Gastroesophageal sphincter (tissue), 4 donors: ENCODE measurements around the gene DCTN2. TPM values are rescaled to one million over a fixed set of nuclear protein-coding genes. Genes with fewer than 3 reads are reported as not detected.

ENCODE experiments used
- ATAC-seq: fragments of 150-250 bp; one replicate; pipeline ENCODE4 v1.9.1; 2016; ENCODE audit warnings: mild to moderate bottlenecking, moderate library complexity
- H3K27ac ChIP-seq, 4 donors: fragments of 200-600 bp; sonication (generic) in 3 of 4; 1 replicate in 3 of 4; 2 replicates in 1 of 4; pipeline ENCODE4 v1.5.1; 2016 to 2019
- H3K27me3 ChIP-seq: fragments of 200-600 bp; sonication (generic); one replicate; pipeline ENCODE4 v1.5.1; 2019
- H3K36me3 ChIP-seq, 2 donors: fragments of 200-600 bp; sonication (generic); one replicate each; pipeline ENCODE4 v1.5.1; 2019; ENCODE audit warnings: control low read depth in 1 of 2
- H3K4me1 ChIP-seq, 3 donors: fragments of 200-600 bp; sonication (generic); 1 replicate in 2 of 3; 2 replicates in 1 of 3; pipeline ENCODE4 v1.5.1; 2016 to 2019; ENCODE audit warnings: control low read depth in 2 of 3
- H3K4me3 ChIP-seq, 2 donors: fragments of 200-600 bp; sonication (generic); one replicate each; pipeline ENCODE4 v1.5.1; 2019; ENCODE audit warnings: mild to moderate bottlenecking in 1 of 2, moderate library complexity in 1 of 2
- H3K9me3 ChIP-seq, 3 donors: fragments of 200-600 bp; sonication (generic); one replicate each; pipeline ENCODE4 v1.5.1; 2017 to 2019; ENCODE audit warnings: control low read depth in 2 of 3
- CTCF ChIP-seq, 4 experiments: fragments of 200-600 bp in 2 of 4; fragments of 450-650 bp in 2 of 4; sonication (generic) in 1 of 4; IDR thresholded peaks; one replicate each; pipeline ENCODE4 v1.5.1; 2017 to 2019; ENCODE audit warnings: antibody characterized with exemption in 4 of 4, mild to moderate bottlenecking in 2 of 4, moderate library complexity in 2 of 4
- EP300 ChIP-seq: sonication (generic); formaldehyde crosslinking; IDR thresholded peaks from one replicate; pipeline ENCODE4 v1.6.1; 2017; ENCODE audit warnings: antibody characterized with exemption, mild to moderate bottlenecking
- POLR2A ChIP-seq, 2 donors: fragments of 450-650 bp; IDR thresholded peaks; one replicate each; pipeline ENCODE4 v1.6.1; 2017; ENCODE audit warnings: antibody characterized with exemption in 2 of 2, mild to moderate bottlenecking in 2 of 2, moderate library complexity in 1 of 2
- POLR2AphosphoS5 ChIP-seq: sonication (generic); formaldehyde crosslinking; IDR thresholded peaks from one replicate; pipeline ENCODE4 v1.6.1; 2017; ENCODE audit warnings: antibody characterized with exemption
- WGBS, 2 donors: methylation state at CpG; one replicate each; pipeline ENCODE4 v1.1.5; 2018; ENCODE audit warnings: low coverage in 1 of 2; 5-methylcytosine and 5-hydroxymethylcytosine counted together
- total RNA-seq, 4 donors: library from RNA; depleted of rRNA; stranded (reverse); fragments of >200 nt; gene quantifications; one replicate each; pipeline ENCODE4 v1.1.0, GENCODE V29; 2016

The DCTN2 gene
- total RNA-seq, 4 donors from 2014 or later = 138 to 204 (median 182) TPM

GRCh38 chr12:57528831-57529555 lies 18.0 kb downstream of the DCTN2 start:
- Histone ChIP-seq H3K4me3 (no peak overlapping the region), H3K36me3 (peaks cover 0 to 100% of the 10 kb centered on the region in 2 donors), H3K9me3 (no peaks in the 10 kb centered on the region), H3K4me1 (peaks cover 0 to 39% (median 14%) of the 10 kb centered on the region in 3 donors), H3K27me3 (no peaks in the 10 kb centered on the region), H3K27ac (peak overlapping the region in 2 of 4 donors; percentile 24 to 37)
- WGBS, 2 donors = 64% methylated on average over 6 of the region's 10 CpGs; no CpG with 5 or more reads in 1 of the 2 donors
- TF ChIP-seq POLR2A (IDR thresholded peaks at IDR 0.05) (no peak), POLR2AphosphoS5 (no peak), CTCF (IDR thresholded peaks at IDR 0.05) (no peak)
- no peak for ATAC-seq

- Histone ChIP-seq H3K4me1 (peaks cover 0 to 47% (median 18%) of the 10 kb centered on the region in 3 donors), H3K36me3 (peaks cover 0 to 93% of the 10 kb centered on the region in 2 donors), H3K27me3 (no peaks in the 10 kb centered on the region), H3K4me3 (no peak overlapping the region), H3K9me3 (no peaks in the 10 kb centered on the region), H3K27ac (no peak overlapping the region)
- TF ChIP-seq POLR2A (IDR thresholded peaks at IDR 0.05) = no peak
- TF ChIP-seq CTCF (IDR thresholded peaks at IDR 0.05) = no peak
- no peak for TF ChIP-seq EP300
- TF ChIP-seq POLR2AphosphoS5 = no peak
- WGBS, 2 donors = no CpG with 5 or more reads among the region's 12 CpGs
- ATAC-seq = no peak
These were observed 18.8 kb downstream of the DCTN2 start for GRCh38 chr12:57528176-57528575.

- Histone ChIP-seq H3K27ac (peak overlapping the region in 1 of 4 donors; percentile 38), H3K4me1 (peaks cover 0 to 50% (median 18%) of the 10 kb centered on the region in 3 donors), H3K9me3 (no peaks in the 10 kb centered on the region), H3K4me3 (no peak overlapping the region), H3K27me3 (no peaks in the 10 kb centered on the region), H3K36me3 (peaks cover 0 to 84% of the 10 kb centered on the region in 2 donors)
- 68 to 70% methylated on average over 2 to 3 of the region's 5 CpGs for WGBS, 2 donors
- TF ChIP-seq CTCF (IDR thresholded peaks at IDR 0.05) (no peak), POLR2AphosphoS5 (no peak), POLR2A (IDR thresholded peaks at IDR 0.05) (no peak), EP300 (no peak)
- ATAC-seq = no peak
These were observed 19.8 kb downstream of the DCTN2 start for GRCh38 chr12:57527184-57527583.

- H3K36me3 ChIP-seq = peaks cover 0 to 78% of the 10 kb centered on the region in 2 donors
These were observed 20.4 kb downstream of the DCTN2 start for GRCh38 chr12:57526477-57527126.

More at GRCh38 chr12:57526477-57527126, 20.4 kb downstream of the DCTN2 start:
- TF ChIP-seq EP300 = no peak
- no peak for TF ChIP-seq CTCF (IDR thresholded peaks at IDR 0.05)
- no peak for TF ChIP-seq POLR2AphosphoS5
- no peak for TF ChIP-seq POLR2A (IDR thresholded peaks at IDR 0.05)
- H3K4me1 ChIP-seq = peaks cover 0 to 56% (median 24%) of the 10 kb centered on the region in 3 donors
- H3K27me3 ChIP-seq = no peaks in the 10 kb centered on the region
- no peaks in the 10 kb centered on the region for H3K9me3 ChIP-seq
- ATAC-seq = no peak
- no peak overlapping the region for H3K4me3 ChIP-seq
- WGBS, 2 donors = 83% methylated on average over 1 of the region's 4 CpGs; no CpG with 5 or more reads in 1 of the 2 donors
- peak overlapping the region in 2 of 4 donors; percentile 4 to 98 for H3K27ac ChIP-seq
